ENCODE results near the gene MEX3C.

- TF ChIP-seq POLR2AphosphoS5 (IDR thresholded peaks at IDR 0.05) (no peak), CTCF (IDR thresholded peaks at IDR 0.05) (no peak)
These were observed 40.3 kb downstream of the MEX3C start for GRCh38 chr18:51157215-51157614.

All from upper lobe of left lung (tissue), 4 donors.